ENCODE results near the gene WHRN. TPM values are rescaled to one million over a fixed set of nuclear protein-coding genes. Genes with fewer than 3 reads are reported as not detected.

The WHRN gene
- total RNA-seq, 2 experiments from 2014 or later: 9.6 to 9.9 TPM

Other genes starting within 250 kb of the WHRN start
- not detected for gene ORM1, start 182.4 kb downstream of the WHRN start, total RNA-seq
- gene ORM2, start 175.6 kb downstream of the WHRN start, total RNA-seq: not detected
- 100 to 1,000 TPM; 106 to 107 TPM for gene AKNA, start 117.5 kb downstream of the WHRN start, total RNA-seq
- 10 to 100 TPM; 39.6 to 41.8 TPM for gene ATP6V1G1, start 82.3 kb upstream of the WHRN start, total RNA-seq
- 10 to 100 TPM; 25.4 to 25.5 TPM for gene TMEM268, start 105.8 kb upstream of the WHRN start, total RNA-seq
- gene TEX53, start 152.3 kb upstream of the WHRN start, total RNA-seq: not detected
- gene TEX48, start 176.7 kb upstream of the WHRN start, total RNA-seq: under 1 TPM in 1 of 2 experiments, not detected in 1; 0.69 TPM